ENCODE measurements around the gene CDC34. TPM values are rescaled to one million over a fixed set of nuclear protein-coding genes. Genes with fewer than 3 reads are reported as not detected.

Gene CDC34
- total RNA-seq, 2 donors from 2014 or later = 77.0 to 101 TPM

- TF ChIP-seq POLR2A (IDR thresholded peaks at IDR 0.05) (no peak), CTCF (IDR thresholded peaks at IDR 0.05) (no peak)
- no peak for DNase-seq
- intact Hi-C loops (cut with DNase I) = no loop called here
Measured at GRCh38 chr19:485077-485476, 46.5 kb upstream of the CDC34 start.

GRCh38 chr19:485583-486236 is 45.9 kb upstream of the CDC34 start:
- DNase-seq (peak; percentile 63 to 82 (median 69)), ATAC-seq (peak; percentile 46)
- H3K9me3 ChIP-seq = no peaks in the 10 kb centered on the region
- H3K4me1 ChIP-seq = peaks cover 36% of the 10 kb centered on the region
- no peaks in the 10 kb centered on the region for H3K27me3 ChIP-seq
- intact Hi-C loops (cut with DNase I) = no loop called here
- H3K36me3 ChIP-seq (replicated peaks in 1 of 2; ENCODE audit: insufficient read depth in 1 of 2, low read depth in 2 of 2) = no peaks in the 10 kb centered on the region
- H3K4me3 ChIP-seq = no peak overlapping the region
- peak overlapping the region in 3 of 4 donors; percentile 45 to 73 (median 68) for H3K27ac ChIP-seq
- WGBS, 2 donors = 7 to 15% methylated on average over 4 to 23 of the region's 23 CpGs
- TF ChIP-seq POLR2A (IDR thresholded peaks at IDR 0.05) (peak; percentile 26 to 64 (median 48)), CTCF (IDR thresholded peaks at IDR 0.05) (no peak)

More at GRCh38 chr19:485077-485476, 46.5 kb upstream of the CDC34 start:
- no peak for ATAC-seq
- H3K4me3 ChIP-seq = no peak overlapping the region
- no peaks in the 10 kb centered on the region for H3K9me3 ChIP-seq
- peak overlapping the region in 2 of 4 donors; percentile 68 to 73 for H3K27ac ChIP-seq
- 57 to 70% methylated on average over 8 to 22 of the region's 22 CpGs for WGBS, 2 donors
- no peaks in the 10 kb centered on the region for H3K36me3 ChIP-seq (replicated peaks in 1 of 2; ENCODE audit: insufficient read depth in 1 of 2, low read depth in 2 of 2)
- H3K27me3 ChIP-seq = no peaks in the 10 kb centered on the region
- peaks cover 36% of the 10 kb centered on the region for H3K4me1 ChIP-seq

- Histone ChIP-seq H3K4me3 (peak overlapping the region; percentile 74 to 100), H3K4me1 (peaks cover 36% of the 10 kb centered on the region), H3K36me3 (replicated peaks in 1 of 2; ENCODE audit: insufficient read depth in 1 of 2, low read depth in 2 of 2) (no peaks in the 10 kb centered on the region), H3K9me3 (no peaks in the 10 kb centered on the region), H3K27me3 (no peaks in the 10 kb centered on the region), H3K27ac (peak overlapping the region; percentile 62 to 94 (median 92))
- TF ChIP-seq POLR2A (IDR thresholded peaks at IDR 0.05) (peak; percentile 75 to 86 (median 79)), CTCF (IDR thresholded peaks at IDR 0.05) (peak in 2 of 7 experiments; percentile 21 to 41)
- WGBS, 2 donors = 0% methylated on average over 13 to 110 of the region's 114 CpGs
- DNase-seq = peak; percentile 95 to 97 (median 96)
- peak; percentile 94 for ATAC-seq
- intact Hi-C loops (cut with DNase I) = no loop called here
Measured at GRCh38 chr19:488505-489417, 42.8 kb upstream of the CDC34 start.

GRCh38 chr19:489418-490196 is 42.0 kb upstream of the CDC34 start:
- TF ChIP-seq POLR2A (IDR thresholded peaks at IDR 0.05) (no peak), CTCF (IDR thresholded peaks at IDR 0.05) (no peak)

More at GRCh38 chr19:489418-490196, 42.0 kb upstream of the CDC34 start:
- 23 to 54% methylated on average over 19 to 45 of the region's 61 CpGs for WGBS, 2 donors
- intact Hi-C loops (cut with DNase I) = no loop called here
- ATAC-seq (peak; percentile 22), DNase-seq (peak in 1 of 4 donors; percentile 49)
- Histone ChIP-seq H3K4me3 (peak overlapping the region; percentile 74 to 100), H3K9me3 (no peaks in the 10 kb centered on the region), H3K4me1 (peaks cover 36% of the 10 kb centered on the region), H3K27me3 (no peaks in the 10 kb centered on the region), H3K27ac (peak overlapping the region; percentile 62 to 94 (median 92)), H3K36me3 (replicated peaks in 1 of 2; ENCODE audit: insufficient read depth in 1 of 2, low read depth in 2 of 2) (no peaks in the 10 kb centered on the region)
